Left renal cortex interstitium (tissue), 4 donors: Measurements from ENCODE around the gene ITIH5. TPM values are rescaled to one million over a fixed set of nuclear protein-coding genes. Genes with fewer than 3 reads are reported as not detected.
"Not testable (repeated sequence)": the region's sequence is repeated elsewhere in the genome, so short reads cannot be mapped to it uniquely, and the experiment has no call there.

Experiments used
- DNase-seq, 4 donors: peaks; one replicate each; pipeline ENCODE4 v3.0.0-alpha.2; 2013; ENCODE audit warnings: low read depth in 4 of 4, low spot score in 2 of 4, missing footprints in 1 of 4
- polyA plus RNA-seq, 4 donors: library from polyadenylated mRNA; unstranded; fragments of 120-200 nt; gene quantifications; one replicate each; pipeline ENCODE4 v1.2.1, GENCODE V29; 2013; ENCODE audit not compliant: insufficient read length in 4 of 4

Gene ITIH5
- 10 to 100 TPM; 19.7 to 24.6 (median 22.5) TPM for polyA plus RNA-seq

DNA sequence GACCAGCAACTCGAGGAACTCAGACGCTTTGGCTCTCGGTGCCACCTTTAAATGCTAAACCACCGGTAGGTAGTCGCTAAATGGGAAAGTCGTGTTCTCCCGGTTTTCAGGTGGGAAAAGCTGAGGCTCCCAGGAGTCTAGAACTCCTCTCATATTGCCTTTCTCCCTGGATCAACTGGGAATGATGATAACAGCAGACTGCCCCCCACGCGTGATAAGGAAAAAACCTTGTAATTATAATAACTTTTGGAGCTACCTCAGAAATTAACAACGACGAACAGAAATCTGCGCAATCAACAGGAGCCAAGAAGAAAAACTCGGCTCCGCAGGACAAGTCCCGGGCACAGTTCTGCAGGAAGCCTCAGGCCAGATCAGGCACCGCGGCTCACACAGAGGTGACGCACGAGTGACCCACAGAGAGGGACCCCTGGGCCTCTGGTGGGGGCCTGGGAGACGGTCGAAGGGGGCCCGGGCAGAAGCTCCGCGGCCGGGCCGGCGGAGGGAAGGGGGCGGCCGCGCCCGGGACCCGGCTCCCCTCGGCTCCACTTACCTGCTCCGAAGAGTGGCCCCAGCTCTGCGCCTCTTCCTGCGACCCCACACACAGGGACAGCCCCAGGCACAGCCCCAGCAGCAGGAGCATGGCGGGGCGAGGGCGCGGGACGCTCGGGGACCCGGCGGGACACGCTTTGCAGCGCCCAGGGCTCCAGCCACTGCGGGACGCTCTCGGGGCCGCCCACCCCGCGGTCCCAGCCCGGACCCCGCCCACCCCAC is at the start of gene ITIH5:
Gene ITIH5 (minus strand): TSS at position 714 of the 771 bp plus-strand sequence. CDS start 74 bp downstream, at position 640.
- no peak for DNase-seq

DNA sequence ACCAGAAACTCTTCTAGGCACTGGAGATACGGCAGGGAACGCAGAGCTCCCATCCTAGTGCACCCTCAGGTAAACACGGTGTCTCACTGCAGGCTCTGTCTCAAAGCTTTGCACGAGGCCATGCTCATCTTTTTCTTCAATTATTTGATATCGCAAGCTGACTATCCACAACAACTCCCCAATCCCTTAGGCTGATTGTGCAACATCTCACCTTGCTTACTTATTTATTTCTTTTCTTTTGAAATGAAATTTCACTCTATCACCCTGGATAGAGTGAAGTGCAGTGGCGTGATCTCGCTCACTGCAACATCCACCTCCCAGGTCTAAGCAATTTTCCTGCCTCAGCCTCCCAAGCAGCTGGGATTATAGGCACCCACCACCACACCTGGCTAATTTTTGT is 48.7 kb upstream of the ITIH5 start:
- no peak for DNase-seq

DNA sequence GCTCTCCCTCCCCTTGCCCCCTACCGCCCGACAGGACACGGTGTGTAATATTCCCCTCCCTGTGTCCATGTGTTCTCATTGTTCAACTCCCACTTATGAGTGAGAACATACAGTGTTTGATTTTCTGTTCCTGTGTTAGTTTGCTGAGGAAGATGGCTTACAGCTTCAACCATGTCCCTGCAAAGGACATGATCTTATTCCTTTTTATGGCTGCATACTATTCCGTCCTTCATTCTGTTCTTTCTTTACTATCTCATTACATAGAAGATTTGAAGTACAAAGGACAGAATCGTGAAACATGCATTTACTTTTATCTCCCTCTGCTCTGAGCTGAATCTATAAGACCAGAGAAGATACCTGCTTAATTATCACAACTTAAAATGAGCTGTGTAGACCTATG is 44.3 kb upstream of the ITIH5 start:
- not testable (repeated sequence) for DNase-seq

DNA sequence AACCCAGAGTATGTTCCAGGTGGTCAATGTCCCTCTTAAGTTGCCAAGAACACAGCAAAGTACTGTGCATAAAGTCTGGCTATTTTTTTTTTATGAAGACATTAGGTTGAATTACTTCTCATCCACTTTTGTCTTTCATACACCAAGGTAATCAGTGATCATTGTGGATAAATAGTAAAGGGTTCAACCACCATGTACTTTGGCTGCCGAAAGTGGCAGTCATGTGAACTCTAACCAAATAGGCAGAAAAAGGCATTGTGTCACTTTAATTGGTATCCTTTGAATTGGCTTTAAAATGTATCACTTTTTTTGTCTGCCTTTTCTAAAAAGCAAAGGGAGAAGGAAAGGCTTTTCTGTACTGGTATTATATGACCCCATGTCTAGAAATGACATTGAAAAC is 43.7 kb upstream of the ITIH5 start:
- no peak for DNase-seq

DNA sequence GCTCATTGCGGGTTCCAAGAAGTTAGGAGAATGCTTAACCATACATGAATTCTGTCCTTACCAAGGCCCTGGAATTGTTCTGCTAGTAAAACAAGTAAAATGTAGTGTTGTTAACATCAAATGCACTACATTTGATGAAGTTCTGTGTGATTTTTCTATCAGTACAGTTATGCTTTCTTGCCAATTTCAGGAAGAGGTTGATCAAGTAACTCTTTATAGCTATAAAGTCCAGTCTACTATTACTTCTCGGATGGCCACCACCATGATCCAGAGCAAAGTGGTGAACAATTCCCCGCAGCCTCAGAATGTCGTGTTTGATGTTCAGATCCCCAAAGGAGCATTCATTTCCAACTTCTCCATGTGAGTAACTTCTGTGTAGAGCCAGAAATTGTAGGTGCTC is 42.1 kb upstream of the ITIH5 start:
- DNase-seq: no peak

DNA sequence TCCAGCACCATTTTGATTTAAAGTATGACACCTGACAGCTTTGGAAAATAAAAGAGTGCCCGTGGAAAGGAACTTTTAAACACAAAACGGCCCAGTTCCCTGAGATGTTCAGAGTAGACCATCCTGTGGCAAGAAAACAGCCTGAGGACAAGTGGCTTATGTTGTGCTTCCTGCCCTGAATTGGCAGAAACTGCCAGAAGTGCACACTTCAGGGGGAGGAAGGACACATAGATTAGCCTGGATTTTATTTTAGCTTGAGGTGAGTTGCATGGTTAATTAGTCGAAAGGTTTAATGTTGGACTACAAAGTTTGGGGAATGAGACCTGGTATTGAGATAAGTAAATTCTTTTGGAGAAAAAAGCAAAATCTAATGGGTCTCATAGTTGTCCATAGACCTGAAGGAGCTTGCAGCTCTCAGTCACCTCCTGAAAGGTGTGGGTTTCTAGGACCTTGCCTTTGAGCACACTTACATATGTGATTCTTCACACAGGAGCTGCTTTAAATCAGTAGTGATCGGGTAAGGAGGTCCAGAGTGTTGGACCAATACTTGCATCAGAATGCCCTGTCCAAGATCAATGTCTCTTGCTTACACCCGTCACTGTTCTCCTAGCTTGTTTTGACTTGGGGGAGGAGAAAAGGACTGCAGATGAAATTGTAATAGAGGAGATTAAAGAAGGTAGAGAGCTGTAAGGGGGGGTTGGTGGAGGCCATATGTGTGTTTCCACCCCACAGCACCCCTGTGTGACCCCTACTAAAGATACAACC is 41.3 kb upstream of the ITIH5 start:
- no peak for DNase-seq

DNA sequence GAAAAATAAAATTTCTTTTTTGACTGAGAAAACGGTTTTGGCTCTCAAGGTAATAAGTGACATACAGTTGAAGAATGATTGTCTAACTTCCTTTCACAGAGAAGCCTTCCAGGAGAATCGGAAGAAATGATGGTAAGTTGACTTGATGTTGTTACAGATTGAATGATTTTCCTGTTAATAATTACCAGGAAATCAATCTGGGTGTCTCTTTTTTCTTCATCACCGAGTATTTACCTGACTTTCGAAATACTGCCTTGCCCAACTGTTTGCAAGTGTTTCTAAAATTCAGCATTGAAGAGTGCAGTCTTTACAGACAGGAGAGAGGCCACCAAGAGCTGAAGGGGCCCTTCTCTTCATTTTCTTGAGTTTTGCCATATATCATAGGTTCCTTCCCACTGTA is 40.3 kb upstream of the ITIH5 start:
- no peak for DNase-seq

DNA sequence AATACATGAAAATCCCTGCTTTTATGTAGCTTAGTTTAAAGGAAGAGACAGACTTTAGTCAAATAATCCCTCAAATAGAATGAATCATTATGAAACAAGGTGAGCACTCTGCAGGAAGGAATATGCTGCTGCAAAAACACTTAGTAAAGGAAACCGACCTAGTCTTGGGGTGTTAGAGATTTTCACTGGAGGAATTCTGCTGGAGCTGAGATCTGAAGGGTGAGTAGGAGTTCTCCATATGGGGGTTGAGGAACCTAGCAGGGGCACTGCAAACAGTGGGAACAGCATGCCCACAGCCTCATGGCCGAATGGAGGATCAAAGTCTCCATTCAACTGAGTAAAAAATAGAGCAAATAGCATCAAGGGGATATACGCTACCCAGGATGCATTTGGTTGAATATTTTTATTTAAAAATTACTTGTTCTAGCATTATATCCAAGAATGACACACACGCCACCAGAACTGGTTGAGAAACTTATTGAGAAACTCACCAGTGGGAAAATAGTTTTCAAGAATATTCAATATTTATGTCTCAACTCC is 39.8 kb upstream of the ITIH5 start:
- no peak for DNase-seq

DNA sequence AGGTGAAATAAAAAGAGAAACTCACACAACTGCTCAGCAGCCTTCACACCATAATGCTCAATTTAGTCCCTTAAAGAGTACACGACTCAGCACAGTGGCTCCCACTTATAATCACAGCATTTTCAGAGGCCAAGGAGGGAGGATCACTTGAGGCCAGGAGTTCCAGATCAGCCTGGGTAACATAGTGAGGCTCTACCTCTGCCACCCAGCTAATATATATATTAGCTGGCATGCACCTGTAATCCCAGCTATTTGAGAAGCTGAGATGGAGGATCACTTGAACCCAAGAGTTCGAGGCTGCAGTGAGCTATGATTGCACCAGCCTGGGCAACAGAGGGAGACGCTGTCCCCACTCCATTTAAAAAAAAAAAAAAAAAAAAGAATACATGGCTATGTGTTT is 38.6 kb upstream of the ITIH5 start:
- DNase-seq: no peak

DNA sequence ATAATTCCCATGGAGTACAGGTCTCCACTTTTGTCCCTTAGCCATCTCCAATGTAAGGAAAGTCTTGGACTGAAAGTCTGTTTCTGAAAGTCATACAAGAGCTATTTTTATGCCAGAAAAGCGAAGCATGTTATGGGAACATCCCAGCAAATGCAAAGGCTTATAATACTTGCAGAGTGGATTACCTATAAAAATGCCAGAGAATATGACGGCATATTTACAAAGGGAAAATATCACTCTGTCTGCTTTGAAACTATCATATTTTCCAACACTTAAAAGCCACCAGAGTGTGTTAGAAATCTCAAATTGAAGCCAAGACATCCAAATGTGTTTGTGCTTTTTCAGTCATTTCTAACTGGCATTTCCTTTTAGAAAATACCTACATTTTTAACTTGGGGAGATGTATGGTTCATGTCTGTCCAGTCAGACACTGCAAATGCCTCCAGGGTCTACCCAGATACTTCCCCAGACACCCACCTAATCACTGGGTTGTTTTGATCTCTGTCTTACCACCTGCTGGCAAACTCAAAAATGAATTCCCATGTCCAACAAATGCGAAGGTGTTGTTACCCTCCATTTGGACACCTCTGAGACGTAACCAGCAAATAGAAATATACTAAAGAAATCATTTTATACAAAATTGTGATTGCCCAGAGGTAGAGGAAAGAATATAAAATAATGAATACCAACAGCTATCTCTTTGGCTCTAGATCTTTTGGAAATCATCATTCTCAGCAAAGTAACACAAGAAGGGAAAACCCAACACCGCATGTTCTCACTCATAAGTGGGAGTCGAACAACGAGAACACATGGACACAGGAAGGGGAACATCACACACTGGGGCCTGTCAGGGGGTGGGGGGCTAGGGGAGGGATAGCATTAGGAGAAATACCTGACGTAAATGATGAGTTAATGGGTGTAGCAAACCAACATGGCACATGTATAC is 37.6 kb upstream of the ITIH5 start:
- DNase-seq: no peak

DNA sequence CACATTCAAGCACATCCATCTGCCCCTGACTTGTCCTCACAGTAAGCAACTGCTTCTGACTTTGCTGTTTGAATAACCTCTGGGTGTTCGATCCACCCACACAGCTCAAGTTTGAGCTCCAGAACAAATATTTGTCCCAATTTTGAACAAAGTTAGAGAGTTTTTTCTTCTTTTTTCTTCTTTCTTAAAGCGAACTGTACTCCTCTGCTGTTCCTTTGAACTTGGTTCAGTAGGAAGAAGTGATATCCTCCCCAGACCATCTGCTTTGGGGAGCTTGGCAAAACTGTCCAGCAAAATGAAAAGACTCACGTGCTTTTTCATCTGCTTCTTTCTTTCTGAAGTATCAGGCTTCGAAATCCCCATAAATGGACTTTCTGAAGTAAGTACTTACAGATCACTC is 36.4 kb upstream of the ITIH5 start, which contains the start of gene ITIH2:
Gene ITIH2 (plus strand): TSS at position 177 of the 400 bp plus-strand sequence. CDS start 119 bp downstream, at position 296.
- DNase-seq: no peak

DNA sequence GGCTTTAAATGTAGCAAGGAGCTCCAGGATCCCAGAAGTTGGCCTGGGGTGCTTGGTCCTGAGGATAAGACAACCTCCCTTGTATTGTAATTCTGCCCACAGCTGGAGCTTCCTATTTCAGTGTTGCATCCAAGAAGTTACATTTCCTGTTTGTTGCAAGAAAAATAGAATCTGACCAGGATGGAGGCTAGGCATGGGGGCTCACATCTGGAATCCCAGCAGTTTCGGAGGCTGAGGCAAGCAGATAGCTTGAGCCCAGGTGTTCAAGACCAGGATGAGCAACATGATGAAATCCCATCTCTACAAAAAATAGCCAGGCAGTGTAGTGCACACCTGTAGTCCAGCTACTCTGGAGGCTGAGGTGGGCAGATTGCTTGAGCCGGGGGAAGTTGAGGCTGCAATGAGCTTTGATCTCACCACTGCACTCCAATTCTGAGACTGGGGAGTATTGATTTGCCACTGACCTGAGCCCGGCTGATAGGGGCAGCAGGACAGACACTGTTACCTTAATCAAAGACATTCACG is 35.6 kb upstream of the ITIH5 start:
- DNase-seq: no peak

DNA sequence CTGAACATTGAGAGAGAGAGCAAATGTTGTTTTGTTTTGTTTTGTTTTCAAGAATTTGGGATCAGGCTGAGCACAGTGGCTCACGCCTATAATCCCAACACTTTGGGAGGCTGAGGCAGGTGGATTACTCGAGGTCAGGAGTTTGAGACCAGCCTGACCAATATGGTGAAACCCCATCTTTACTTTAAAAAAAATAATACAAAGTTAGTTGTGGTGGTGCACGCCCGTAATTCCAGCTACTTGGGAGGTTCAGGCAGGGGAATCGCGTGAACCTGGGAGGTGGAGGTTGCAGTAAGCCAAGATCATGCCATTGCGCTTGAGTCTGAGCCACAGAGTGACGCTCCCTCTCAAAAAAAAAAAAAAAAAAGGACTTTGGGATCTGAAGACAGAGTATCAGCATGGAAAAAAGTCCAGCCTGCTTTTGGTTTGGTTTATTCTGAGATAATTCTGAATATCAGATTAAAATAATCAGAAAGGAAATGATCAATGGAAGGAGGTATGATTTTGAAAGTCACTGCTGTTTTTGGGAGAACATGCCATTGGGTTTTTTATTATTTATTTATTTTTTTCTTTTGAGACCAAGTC is 34.5 kb upstream of the ITIH5 start:
- DNase-seq: no peak

DNA sequence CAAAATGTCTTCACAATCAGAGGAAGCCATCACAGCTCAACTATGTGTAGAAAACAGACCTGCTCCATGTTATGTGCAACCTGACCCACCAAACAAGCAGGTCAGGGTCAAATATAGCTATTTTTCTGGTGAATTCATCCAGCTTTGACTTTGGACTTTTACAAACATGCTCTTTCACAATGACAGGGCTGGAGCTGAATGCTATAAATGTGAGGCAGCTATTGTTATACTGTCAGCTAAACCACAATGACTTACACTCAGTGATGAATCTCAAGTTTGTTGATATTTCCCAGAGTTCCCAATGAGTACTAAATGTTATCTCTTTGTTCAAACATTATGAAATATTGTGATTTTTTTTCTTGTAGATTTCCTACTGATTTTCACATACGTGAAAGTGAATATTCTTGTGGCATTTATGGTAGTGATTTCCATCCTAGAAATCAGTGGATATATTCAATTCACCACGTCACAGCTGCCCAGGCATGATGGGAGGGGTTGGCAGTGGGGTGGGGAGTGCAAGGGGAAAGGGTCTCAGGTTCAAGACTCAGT is 33.9 kb upstream of the ITIH5 start:
- no peak for DNase-seq

DNA sequence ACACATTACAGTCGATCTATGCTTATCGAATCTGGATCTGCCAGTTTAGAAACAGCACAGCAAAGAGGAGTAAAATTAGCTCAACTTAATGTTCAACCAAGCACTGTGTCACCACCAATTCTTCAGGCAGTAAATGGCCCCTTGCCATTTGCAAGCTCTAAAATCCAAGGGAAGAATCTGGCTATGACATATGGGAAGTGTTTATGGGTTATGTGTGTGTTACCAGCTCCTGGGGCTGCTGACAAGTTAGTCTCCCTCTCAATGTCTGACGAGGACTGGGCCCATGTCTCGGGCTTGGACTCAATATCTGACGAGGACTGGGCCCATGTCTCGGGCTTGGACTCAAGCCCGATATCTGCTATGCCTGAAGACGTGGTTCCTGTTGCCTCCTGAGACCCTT is 30.7 kb upstream of the ITIH5 start:
- no peak for DNase-seq

DNA sequence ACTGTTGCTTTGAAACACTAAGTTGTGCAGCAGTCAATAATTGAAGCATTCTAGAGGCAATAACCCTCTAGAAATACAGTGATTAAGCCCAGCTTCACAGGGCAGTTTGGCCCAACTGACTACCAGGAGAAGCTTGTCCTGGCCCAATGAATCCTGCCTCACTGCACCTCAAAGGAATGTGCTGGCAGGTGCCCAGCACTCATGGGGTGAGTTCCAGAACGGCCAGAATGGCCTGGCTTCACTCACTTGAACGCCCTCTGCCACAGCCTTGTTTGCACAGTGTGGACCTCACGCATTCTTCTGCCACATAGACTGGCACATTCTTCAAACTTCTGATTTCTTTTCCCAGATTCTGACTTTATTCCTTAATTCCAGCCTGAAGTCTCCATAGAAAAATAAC is 29.8 kb upstream of the ITIH5 start:
- no peak for DNase-seq

DNA sequence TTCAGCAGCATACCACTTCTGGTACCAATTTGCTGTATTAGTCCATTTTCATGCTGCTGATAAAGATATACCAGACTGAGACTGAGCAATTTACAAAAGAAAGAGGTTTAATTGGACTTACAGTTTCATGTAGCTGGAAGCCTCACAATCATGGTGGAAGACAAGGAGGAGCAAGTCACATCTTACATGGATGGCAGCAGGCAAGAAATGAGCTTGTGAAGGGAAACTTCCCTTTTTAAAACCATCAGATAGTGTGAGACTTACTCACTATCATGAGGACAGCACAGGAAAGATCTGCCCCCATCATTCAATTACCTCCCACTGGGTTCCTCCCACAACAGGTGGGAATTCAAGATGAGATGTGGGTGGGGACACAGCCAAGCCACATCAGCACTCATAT is 26.4 kb upstream of the ITIH5 start:
- DNase-seq: not testable (repeated sequence)

DNA sequence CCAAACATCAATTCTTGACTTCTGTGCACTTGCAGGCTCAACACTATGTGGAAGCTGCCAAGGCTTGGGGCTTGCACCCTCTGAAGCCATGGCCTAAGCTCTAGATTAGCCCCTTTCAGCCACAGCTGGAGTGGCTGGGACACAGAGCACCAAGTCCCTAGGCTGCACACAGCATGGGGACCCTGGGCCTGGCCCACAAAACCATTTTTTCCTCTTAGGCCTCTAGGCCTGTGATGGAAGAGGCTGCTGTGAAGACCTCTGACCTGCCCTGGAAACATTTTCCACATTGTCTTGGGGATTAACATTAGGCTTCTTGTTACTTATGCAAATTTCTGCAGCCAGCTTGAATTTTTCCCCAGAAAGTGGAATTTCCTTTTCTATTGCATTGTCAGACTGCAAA is 25.6 kb upstream of the ITIH5 start:
- not testable (repeated sequence) for DNase-seq

DNA sequence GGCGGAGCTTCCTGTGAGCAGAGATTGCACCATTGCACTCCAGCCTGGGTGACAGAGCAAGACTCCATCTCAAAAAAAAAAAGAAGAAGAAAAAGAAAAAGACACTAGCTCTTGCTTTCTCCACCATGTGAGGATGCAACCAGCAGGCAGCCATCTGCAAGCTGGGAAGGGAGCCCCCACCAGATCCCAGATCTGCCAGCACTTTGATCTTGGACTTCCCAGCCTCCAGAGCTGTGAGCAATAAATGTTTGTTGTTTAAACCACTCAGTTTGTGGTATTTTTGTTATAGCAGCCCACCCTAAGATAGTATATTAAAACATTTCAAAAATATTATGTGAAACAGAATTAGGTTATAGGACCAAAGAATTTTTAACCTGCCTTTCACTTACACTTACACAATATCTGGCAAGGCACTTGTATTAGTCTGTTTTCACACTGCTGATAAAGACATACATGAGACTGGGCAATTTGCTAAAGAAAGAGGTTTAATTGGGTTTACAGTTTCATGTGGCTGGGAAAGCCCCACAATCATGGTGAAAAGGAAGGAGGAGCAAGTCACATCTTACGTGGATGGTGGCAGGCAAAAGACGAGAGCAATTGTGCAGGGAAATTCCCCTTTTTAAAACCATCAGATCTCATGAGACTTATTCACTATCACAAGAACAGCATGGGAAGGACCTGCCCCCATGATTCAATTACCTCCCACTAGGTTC is 24.3 kb upstream of the ITIH5 start:
- not testable (repeated sequence) for DNase-seq
